ENCODE measurements around the gene RNF175.

Gene RNF175

GRCh38 chr4:153747406-153747955, 12.3 kb downstream of the RNF175 start:
- H4K20me1 ChIP-seq: no peaks in the 10 kb centered on the region
- TF ChIP-seq Cebpa-rat (IDR thresholded peaks at IDR 0.05): no peak
- peaks cover 43 to 79% (median 61%) of the 10 kb centered on the region in 10 experiments for H3K4me1 ChIP-seq

GRCh38 chr4:153745651-153746050, 14.2 kb downstream of the RNF175 start:
- Histone ChIP-seq H3K36me3 (peaks cover 0 to 13% (median 5%) of the 10 kb centered on the region in 11 experiments; a peak in 8 of 22 replicates), H3K4me3 (no peak overlapping the region), H3K9ac (no peak overlapping the region), H4K20me1 (no peaks in the 10 kb centered on the region), H3K27me3 (no peaks in the 10 kb centered on the region), H3K4me1 (peaks cover 55 to 97% (median 64%) of the 10 kb centered on the region in 10 experiments), H3K9me3 (replicated peaks in 1 of 11) (peaks cover 6 to 35% (median 25%) of the 10 kb centered on the region in 11 experiments), H3K27ac (no peak overlapping the region), H3K4me2 (peak overlapping the region in 5 of 11 experiments; percentile 1 to 85 (median 70); a peak in 7 of 22 replicates)
- no peak for TF ChIP-seq Cebpa-rat (IDR thresholded peaks at IDR 0.05)

More at GRCh38 chr4:153747406-153747955, 12.3 kb downstream of the RNF175 start:
- H3K9ac ChIP-seq: peak overlapping the region in 6 of 11 experiments; percentile 1 to 69 (median 50); a peak in 9 of 22 replicates
- H3K36me3 ChIP-seq: 0 out of 22 replicates have a peak, but pooled peaks cover 0 to 12% (median 0%) of the 10 kb centered on the region in 11 experiments
- peaks cover 0 to 20% (median 9%) of the 10 kb centered on the region in 11 experiments; a peak in 12 of 22 replicates for H3K9me3 ChIP-seq (replicated peaks in 1 of 11)
- peak overlapping the region; percentile 58 to 90 (median 78) for H3K4me2 ChIP-seq
- H3K4me3 ChIP-seq: no peak overlapping the region
- H3K27me3 ChIP-seq: no peaks in the 10 kb centered on the region
- H3K27ac ChIP-seq: peak overlapping the region; percentile 43 to 83 (median 64); a peak in 21 of 22 replicates

GRCh38 chr4:153741541-153741940, 18.3 kb downstream of the RNF175 start:
- no peaks in the 10 kb centered on the region for H3K27me3 ChIP-seq
- H3K4me3 ChIP-seq: peak overlapping the region in 2 of 10 experiments; percentile 1 to 38; a peak in 1 of 20 replicates
- H3K27ac ChIP-seq: peak overlapping the region in 6 of 11 experiments; percentile 1 to 81 (median 48); a peak in 10 of 22 replicates
- peak overlapping the region; percentile 6 to 80 (median 34); a peak in 20 of 22 replicates for H3K4me2 ChIP-seq
- H3K9me3 ChIP-seq (replicated peaks in 1 of 11): peaks cover 47 to 71% (median 61%) of the 10 kb centered on the region in 11 experiments
- peaks cover 17 to 65% (median 24%) of the 10 kb centered on the region in 10 experiments for H3K4me1 ChIP-seq
- H3K36me3 ChIP-seq: peaks cover 0 to 23% (median 9%) of the 10 kb centered on the region in 11 experiments; a peak in 11 of 22 replicates
- H3K9ac ChIP-seq: peak overlapping the region in 2 of 11 experiments; percentile 45 to 55; a peak in 3 of 22 replicates
- TF ChIP-seq Cebpa-rat (IDR thresholded peaks at IDR 0.05): no peak
- H4K20me1 ChIP-seq: no peaks in the 10 kb centered on the region

DNA sequence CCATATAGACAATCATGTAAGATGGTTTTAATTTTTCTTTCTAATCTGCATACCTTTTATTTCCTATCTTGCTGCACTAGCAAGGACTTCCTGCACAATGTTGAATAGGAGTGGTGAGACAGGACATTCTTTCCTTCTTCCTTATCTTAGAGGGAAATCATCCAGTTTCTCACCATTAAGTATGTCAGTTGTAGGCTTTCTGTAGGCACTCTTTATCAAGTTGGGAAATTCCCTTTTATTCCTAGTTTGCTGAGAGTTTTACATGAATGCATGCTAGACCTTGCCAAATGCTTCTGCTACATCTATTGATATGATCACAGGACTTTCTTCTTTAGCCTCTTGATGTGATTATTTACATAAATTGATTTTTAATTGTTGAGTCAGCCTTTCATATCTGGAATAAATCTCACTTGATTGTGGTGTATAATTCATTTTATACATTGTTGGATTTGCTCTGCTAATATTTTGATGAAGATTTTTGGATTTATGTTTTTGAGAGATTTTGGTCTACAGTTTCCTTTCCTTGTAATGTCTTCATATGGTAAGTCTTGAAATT, 23.8 kb downstream of the RNF175 start:
- Histone ChIP-seq H3K9ac (no peak overlapping the region), H3K27me3 (no peaks in the 10 kb centered on the region), H3K4me3 (no peak overlapping the region), H3K4me2 (peak overlapping the region in 2 of 11 experiments; percentile 18 to 39; a peak in 4 of 22 replicates), H3K27ac (no peak overlapping the region), H4K20me1 (no peaks in the 10 kb centered on the region), H3K36me3 (peaks cover 0 to 12% (median 7%) of the 10 kb centered on the region in 11 experiments; a peak in 11 of 22 replicates), H3K9me3 (replicated peaks in 1 of 11) (peaks cover 38 to 62% (median 52%) of the 10 kb centered on the region in 11 experiments), H3K4me1 (peaks cover 20 to 59% (median 35%) of the 10 kb centered on the region in 10 experiments)
- TF ChIP-seq Cebpa-rat (IDR thresholded peaks at IDR 0.05): no peak

DNA sequence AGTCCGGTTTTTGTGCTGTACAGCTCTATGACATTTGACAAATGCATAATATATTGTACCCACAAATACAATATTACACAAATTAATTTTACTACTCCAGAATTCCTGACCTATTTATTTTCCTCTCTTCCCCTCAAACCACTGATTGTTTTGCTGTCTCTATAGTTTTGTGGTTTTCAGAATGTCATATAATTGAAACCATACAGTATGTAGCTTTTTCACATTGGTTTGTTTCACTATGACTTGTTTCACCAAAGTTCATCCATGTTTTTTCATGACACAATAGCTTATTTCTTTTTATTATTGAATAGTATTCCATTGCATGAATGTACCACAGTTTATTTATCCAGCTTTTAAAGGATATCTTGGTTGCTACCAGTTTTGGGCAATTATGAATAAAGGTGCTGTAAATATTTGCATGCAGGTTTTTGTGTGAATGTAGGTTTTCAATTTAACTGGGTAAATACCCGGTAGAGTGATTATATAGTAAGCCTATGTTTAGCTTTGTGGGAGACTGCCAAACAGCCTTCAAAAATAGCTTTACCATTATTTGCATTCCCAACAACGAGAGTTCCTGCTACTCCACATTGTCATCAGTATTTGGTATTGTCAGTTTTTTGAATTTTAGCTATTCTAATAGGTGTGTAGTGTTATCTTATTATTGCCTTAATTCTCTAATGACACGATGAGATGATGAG, 25.9 kb downstream of the RNF175 start:
- Histone ChIP-seq H4K20me1 (no peaks in the 10 kb centered on the region), H3K4me2 (peak overlapping the region in 8 of 11 experiments; percentile 1 to 88 (median 30); a peak in 11 of 22 replicates), H3K4me3 (no peak overlapping the region), H3K27ac (no peak overlapping the region), H3K27me3 (no peaks in the 10 kb centered on the region), H3K4me1 (peaks cover 38 to 77% (median 53%) of the 10 kb centered on the region in 10 experiments), H3K9me3 (replicated peaks in 1 of 11) (peaks cover 20 to 41% (median 34%) of the 10 kb centered on the region in 11 experiments; a peak in 21 of 22 replicates), H3K36me3 (peaks cover 0 to 12% (median 0%) of the 10 kb centered on the region in 11 experiments; a peak in 3 of 22 replicates), H3K9ac (no peak overlapping the region)
- TF ChIP-seq Cebpa-rat (IDR thresholded peaks at IDR 0.05): no peak

DNA sequence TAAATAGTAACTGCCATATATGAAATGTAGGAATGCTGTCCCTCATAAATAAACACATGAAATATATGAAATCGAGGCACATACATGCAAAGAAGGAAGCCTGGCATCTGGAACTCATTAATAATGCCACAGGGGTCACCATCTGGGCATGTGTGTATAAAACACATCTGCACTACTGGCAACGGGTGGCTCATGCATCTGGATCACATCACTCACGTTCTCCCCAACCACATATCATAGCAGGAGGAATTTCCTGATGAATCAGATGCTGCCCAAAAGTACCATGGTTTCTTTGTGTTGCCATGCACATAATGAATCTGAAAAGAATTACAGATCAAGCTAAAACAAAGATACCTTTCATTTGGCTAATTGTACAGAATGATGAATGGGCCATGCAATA, 28.6 kb downstream of the RNF175 start:
- TF ChIP-seq Cebpa-rat (IDR thresholded peaks at IDR 0.05): no peak
- peaks cover 64 to 98% (median 80%) of the 10 kb centered on the region in 10 experiments for H3K4me1 ChIP-seq
- H3K4me2 ChIP-seq: peak overlapping the region; percentile 58 to 91 (median 83); a peak in 21 of 22 replicates
- H3K4me3 ChIP-seq: no peak overlapping the region; a peak in 1 of 20 replicates
- H3K9ac ChIP-seq: peak overlapping the region in 4 of 11 experiments; percentile 20 to 64 (median 40); a peak in 4 of 22 replicates
- no peaks in the 10 kb centered on the region for H3K36me3 ChIP-seq
- H3K9me3 ChIP-seq (replicated peaks in 1 of 11): peaks cover 0 to 16% (median 10%) of the 10 kb centered on the region in 11 experiments; a peak in 10 of 22 replicates
- peak overlapping the region; percentile 42 to 81 (median 74); a peak in 19 of 22 replicates for H3K27ac ChIP-seq
- H4K20me1 ChIP-seq: no peaks in the 10 kb centered on the region
- H3K27me3 ChIP-seq: no peaks in the 10 kb centered on the region

GRCh38 chr4:153729895-153730294, 29.9 kb downstream of the RNF175 start:
- Histone ChIP-seq H3K36me3 (no peaks in the 10 kb centered on the region), H3K4me3 (no peak overlapping the region), H3K27me3 (no peaks in the 10 kb centered on the region), H3K9me3 (replicated peaks in 1 of 11) (peaks cover 0 to 4% (median 2%) of the 10 kb centered on the region in 11 experiments; a peak in 5 of 22 replicates), H3K4me2 (peak overlapping the region; percentile 76 to 91 (median 85)), H3K4me1 (peaks cover 76 to 99% (median 92%) of the 10 kb centered on the region in 10 experiments), H4K20me1 (no peaks in the 10 kb centered on the region), H3K27ac (peak overlapping the region; percentile 5 to 81 (median 77); a peak in 18 of 22 replicates), H3K9ac (peak overlapping the region in 3 of 11 experiments; percentile 11 to 60 (median 42); a peak in 4 of 22 replicates)
- no peak for TF ChIP-seq Cebpa-rat (IDR thresholded peaks at IDR 0.05)

- 0 out of 22 replicates have a peak, but pooled peaks cover 0 to 5% (median 0%) of the 10 kb centered on the region in 11 experiments for H3K36me3 ChIP-seq
- peak overlapping the region; percentile 76 to 91 (median 85) for H3K4me2 ChIP-seq
- H3K4me3 ChIP-seq: peak overlapping the region in 7 of 10 experiments; percentile 23 to 53 (median 45); a peak in 10 of 20 replicates
- H3K27ac ChIP-seq: peak overlapping the region; percentile 59 to 81 (median 77); a peak in 21 of 22 replicates
- H3K27me3 ChIP-seq: no peaks in the 10 kb centered on the region
- TF ChIP-seq Cebpa-rat (IDR thresholded peaks at IDR 0.05): no peak
- 0 out of 22 replicates have a peak, but pooled peaks cover 0 to 4% (median 0%) of the 10 kb centered on the region in 11 experiments for H3K9me3 ChIP-seq (replicated peaks in 1 of 11)
- H3K4me1 ChIP-seq: peaks cover 76 to 98% (median 94%) of the 10 kb centered on the region in 10 experiments
- peak overlapping the region in 10 of 11 experiments; percentile 31 to 70 (median 54); a peak in 17 of 22 replicates for H3K9ac ChIP-seq
- no peaks in the 10 kb centered on the region for H4K20me1 ChIP-seq
Observed at GRCh38 chr4:153728660-153729059, 31.2 kb downstream of the RNF175 start.

Measured in BLaER1 treated with 17β-estradiol and CSF1 and Interleukin-3, amounts not matched to agents 10 nM and 100 nM (cell line).